Measurements from ENCODE around the gene TRIAP1.
"Not testable (repeated sequence)": the region's sequence is repeated elsewhere in the genome, so short reads cannot be mapped to it uniquely, and the experiment has no call there.

The TRIAP1 gene

GRCh38 chr12:120445911-120446843 is at the start of gene TRIAP1, which contains the start of gene GATC:
TRIAP1 (minus strand) TSS chr12:120446384; CDS start chr12:120446372, 12 bp downstream.
GATC (plus strand) TSS chr12:120446444; CDS start chr12:120446481, 37 bp downstream.
- DNase-seq, result peak; percentile 77

- no peak for DNase-seq
These were observed 49.1 kb upstream of the TRIAP1 start for GRCh38 chr12:120495186-120495730.

GRCh38 chr12:120490833-120491512 is 44.8 kb upstream of the TRIAP1 start:
- no peak for DNase-seq

- no peak for DNase-seq
These were observed 44.1 kb upstream of the TRIAP1 start for GRCh38 chr12:120490325-120490724.

GRCh38 chr12:120489018-120489417 is 42.8 kb upstream of the TRIAP1 start:
- DNase-seq, result no peak

- DNase-seq, result no peak
These were observed 42.0 kb upstream of the TRIAP1 start for GRCh38 chr12:120488057-120488640.

- DNase-seq, result not testable (repeated sequence)
These were observed 41.4 kb upstream of the TRIAP1 start for GRCh38 chr12:120487552-120487951.

- DNase-seq, result no peak
These were observed 40.0 kb upstream of the TRIAP1 start for GRCh38 chr12:120485961-120486881.

- no peak for DNase-seq
These were observed 37.4 kb upstream of the TRIAP1 start for GRCh38 chr12:120483621-120484020.

- no peak for DNase-seq
These were observed 35.0 kb upstream of the TRIAP1 start for GRCh38 chr12:120481022-120481767.

- no peak for DNase-seq
These were observed 34.0 kb upstream of the TRIAP1 start for GRCh38 chr12:120480211-120480610.

GRCh38 chr12:120479458-120479857 is 33.3 kb upstream of the TRIAP1 start:
- no peak for DNase-seq

- DNase-seq, result no peak
These were observed 29.5 kb upstream of the TRIAP1 start for GRCh38 chr12:120475643-120476042.

GRCh38 chr12:120474616-120474960 is 28.4 kb upstream of the TRIAP1 start:
- no peak for DNase-seq

GRCh38 chr12:120473807-120474615 is 27.8 kb upstream of the TRIAP1 start:
- no peak for DNase-seq

GRCh38 chr12:120472521-120472920 is 26.3 kb upstream of the TRIAP1 start:
- DNase-seq, result no peak

GRCh38 chr12:120470150-120470784 is 24.1 kb upstream of the TRIAP1 start:
- DNase-seq, result no peak

GRCh38 chr12:120469450-120470149 is 23.4 kb upstream of the TRIAP1 start, which contains the start of gene SRSF9:
SRSF9 (minus strand) TSS chr12:120469748; CDS start chr12:120469609, 139 bp downstream.
- peak; percentile 94 for DNase-seq

- DNase-seq, result peak; percentile 55
These were observed 22.8 kb upstream of the TRIAP1 start for GRCh38 chr12:120468821-120469449.
